Measurements from ENCODE around the gene RTN4RL1.

The RTN4RL1 gene

DNA sequence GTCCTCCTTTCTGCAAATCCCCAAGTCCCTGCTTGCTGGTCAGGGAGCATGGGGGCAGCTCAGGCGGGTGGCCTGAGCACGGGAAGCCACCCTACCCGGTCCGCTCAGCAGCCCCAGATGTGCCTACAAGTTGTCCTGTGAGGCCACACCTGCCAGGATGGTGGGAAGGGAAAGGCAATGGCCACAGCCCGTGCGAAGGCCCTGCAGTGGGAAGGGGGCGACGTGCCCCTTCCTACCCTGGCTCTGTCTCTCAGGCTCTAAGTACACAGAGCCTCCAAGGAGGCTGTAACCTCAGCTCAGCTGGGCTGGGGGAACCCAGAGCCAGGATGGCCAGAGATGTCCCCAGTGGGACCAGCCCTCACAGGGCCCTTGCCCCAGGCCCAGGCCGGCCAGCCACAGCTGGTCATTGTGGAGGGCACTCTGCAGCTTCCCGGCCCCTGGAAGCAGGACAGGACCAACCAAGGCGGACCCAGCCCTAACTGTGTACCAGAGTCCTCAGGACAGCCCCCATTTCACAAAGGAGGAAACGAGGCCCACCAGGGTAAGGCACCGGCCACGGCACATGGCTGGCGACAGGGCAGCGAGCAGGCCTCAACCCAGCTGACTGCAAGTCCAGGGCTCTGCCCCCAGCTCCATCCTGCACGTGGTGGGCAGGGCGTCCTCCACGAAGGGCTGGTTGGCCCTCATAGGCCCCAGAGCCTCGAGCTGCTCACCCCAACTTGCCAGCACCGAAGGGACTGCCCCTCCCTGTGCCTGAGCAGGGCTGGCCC is 82.3 kb downstream of the RTN4RL1 start:
- H3K9ac ChIP-seq (ENCODE audit: low read length in 5 of 5): no peak overlapping the region

DNA sequence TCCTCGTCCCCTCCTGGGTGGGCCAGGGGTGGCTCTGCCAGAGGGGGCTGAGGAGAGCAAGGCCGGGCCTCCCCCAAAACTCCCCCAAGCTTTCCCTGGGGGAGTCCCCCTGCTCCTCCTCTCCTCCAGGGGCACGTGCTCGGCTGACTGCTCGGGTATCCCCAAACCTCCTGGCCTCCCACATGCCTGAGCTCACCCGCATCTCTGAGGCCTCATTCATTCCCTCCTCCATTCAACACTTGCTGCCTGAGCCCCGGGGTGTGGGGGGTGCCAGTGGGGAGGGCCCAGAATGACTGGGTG is 83.1 kb downstream of the RTN4RL1 start:
- H3K27me3 ChIP-seq (ENCODE audit: control insufficient read depth in 5 of 5, insufficient read depth in 4 of 5, low read length in 5 of 5): no peaks in the 10 kb centered on the region
- no peak overlapping the region for H3K9ac ChIP-seq (ENCODE audit: low read length in 5 of 5)
- H3K4me1 ChIP-seq (ENCODE audit: control insufficient read depth in 5 of 5, insufficient read depth in 5 of 5, low read length in 5 of 5): no peaks in the 10 kb centered on the region
- peaks cover 0 to 4% (median 4%) of the 10 kb centered on the region in 5 donors for H3K36me3 ChIP-seq (ENCODE audit: control insufficient read depth in 5 of 5, insufficient read depth in 5 of 5, low read length in 5 of 5)
- H3K4me3 ChIP-seq (ENCODE audit: low read depth in 1 of 5, low read length in 5 of 5): no peak overlapping the region
- H3K27ac ChIP-seq (ENCODE audit: low read depth, low read length): no peak overlapping the region
- H3K9me3 ChIP-seq (ENCODE audit: control insufficient read depth in 5 of 5, low read length in 5 of 5): no peaks in the 10 kb centered on the region

More for the DNA sequence above, 82.3 kb downstream of the RTN4RL1 start:
- Histone ChIP-seq H3K9me3 (ENCODE audit: control insufficient read depth in 5 of 5, low read length in 5 of 5) (no peaks in the 10 kb centered on the region), H3K4me1 (ENCODE audit: control insufficient read depth in 5 of 5, insufficient read depth in 5 of 5, low read length in 5 of 5) (no peaks in the 10 kb centered on the region), H3K27me3 (ENCODE audit: control insufficient read depth in 5 of 5, insufficient read depth in 4 of 5, low read length in 5 of 5) (no peaks in the 10 kb centered on the region), H3K4me3 (ENCODE audit: low read depth in 1 of 5, low read length in 5 of 5) (no peak overlapping the region), H3K36me3 (ENCODE audit: control insufficient read depth in 5 of 5, insufficient read depth in 5 of 5, low read length in 5 of 5) (no peaks in the 10 kb centered on the region), H3K27ac (ENCODE audit: low read depth, low read length) (no peak overlapping the region)

DNA sequence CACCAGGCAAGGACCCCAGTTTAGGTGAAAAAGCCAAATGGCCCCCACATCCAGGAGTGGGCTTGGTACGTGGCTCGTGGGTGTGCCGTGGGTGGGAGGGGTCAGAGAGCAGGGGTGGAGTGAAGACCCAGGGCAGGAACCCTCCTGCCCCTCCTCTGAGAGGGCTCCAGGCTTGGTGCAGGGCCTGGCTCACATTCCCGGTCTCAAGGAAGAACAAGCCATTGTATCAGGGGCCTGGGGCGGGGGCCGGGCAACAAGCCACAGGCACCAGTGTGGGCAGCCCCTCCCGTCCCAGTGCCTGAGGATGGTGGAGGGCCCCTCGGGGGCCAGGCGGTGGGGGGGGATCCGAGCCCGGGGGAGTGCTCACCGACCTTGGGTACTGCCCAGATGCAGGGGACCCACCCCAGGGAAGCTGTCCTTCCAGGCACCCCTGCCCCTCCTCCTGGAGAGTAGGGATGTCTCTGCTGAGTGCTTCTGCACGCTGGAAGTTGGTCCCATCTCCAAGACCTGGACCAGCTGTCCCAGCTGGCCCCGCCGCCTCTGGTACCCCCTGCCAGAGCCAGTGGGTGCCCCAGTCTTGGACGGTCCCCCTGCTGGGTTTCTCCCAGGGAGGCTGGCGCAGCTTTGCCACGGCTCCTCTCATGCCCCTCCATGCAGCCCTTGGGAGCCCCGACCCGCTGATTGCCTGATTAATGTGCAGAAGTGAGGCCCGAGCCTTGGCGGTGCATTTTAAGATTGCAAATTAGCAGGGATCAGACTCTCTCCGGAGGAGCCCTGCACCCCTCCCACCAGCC is 83.7 kb downstream of the RTN4RL1 start:
- Histone ChIP-seq H3K27ac (ENCODE audit: low read depth, low read length) (no peak overlapping the region), H3K9me3 (ENCODE audit: control insufficient read depth in 5 of 5, low read length in 5 of 5) (no peaks in the 10 kb centered on the region), H3K9ac (ENCODE audit: low read length in 5 of 5) (no peak overlapping the region), H3K36me3 (ENCODE audit: control insufficient read depth in 5 of 5, insufficient read depth in 5 of 5, low read length in 5 of 5) (peaks cover 0 to 8% (median 4%) of the 10 kb centered on the region in 5 donors), H3K4me3 (ENCODE audit: low read depth in 1 of 5, low read length in 5 of 5) (no peak overlapping the region), H3K27me3 (ENCODE audit: control insufficient read depth in 5 of 5, insufficient read depth in 4 of 5, low read length in 5 of 5) (no peaks in the 10 kb centered on the region), H3K4me1 (ENCODE audit: control insufficient read depth in 5 of 5, insufficient read depth in 5 of 5, low read length in 5 of 5) (no peaks in the 10 kb centered on the region)

DNA sequence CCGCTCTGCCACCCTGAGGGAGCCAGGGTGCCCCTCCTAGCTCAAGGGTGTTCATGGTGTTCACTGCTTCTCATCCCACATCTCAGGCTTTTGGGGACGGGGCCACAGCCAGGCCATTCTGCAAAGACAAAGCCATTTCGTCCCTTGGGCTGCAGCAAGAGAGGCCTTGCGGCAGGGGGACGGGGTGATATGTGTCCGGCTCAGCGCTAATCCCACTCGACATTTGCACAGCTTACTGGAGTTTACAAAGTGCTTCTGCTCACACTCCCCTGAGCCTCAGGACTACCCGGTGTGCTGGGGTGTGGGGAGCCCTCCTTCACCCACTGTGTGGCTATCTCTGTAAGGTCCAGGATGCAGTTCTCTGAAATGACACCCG is 84.3 kb downstream of the RTN4RL1 start:
- H3K36me3 ChIP-seq (ENCODE audit: control insufficient read depth in 5 of 5, insufficient read depth in 5 of 5, low read length in 5 of 5): peaks cover 0 to 12% (median 6%) of the 10 kb centered on the region in 5 donors
- no peak overlapping the region for H3K4me3 ChIP-seq (ENCODE audit: low read depth in 1 of 5, low read length in 5 of 5)
- no peak overlapping the region for H3K27ac ChIP-seq (ENCODE audit: low read depth, low read length)
- H3K27me3 ChIP-seq (ENCODE audit: control insufficient read depth in 5 of 5, insufficient read depth in 4 of 5, low read length in 5 of 5): no peaks in the 10 kb centered on the region
- no peak overlapping the region for H3K9ac ChIP-seq (ENCODE audit: low read length in 5 of 5)
- H3K9me3 ChIP-seq (ENCODE audit: control insufficient read depth in 5 of 5, low read length in 5 of 5): no peaks in the 10 kb centered on the region
- H3K4me1 ChIP-seq (ENCODE audit: control insufficient read depth in 5 of 5, insufficient read depth in 5 of 5, low read length in 5 of 5): no peaks in the 10 kb centered on the region

DNA sequence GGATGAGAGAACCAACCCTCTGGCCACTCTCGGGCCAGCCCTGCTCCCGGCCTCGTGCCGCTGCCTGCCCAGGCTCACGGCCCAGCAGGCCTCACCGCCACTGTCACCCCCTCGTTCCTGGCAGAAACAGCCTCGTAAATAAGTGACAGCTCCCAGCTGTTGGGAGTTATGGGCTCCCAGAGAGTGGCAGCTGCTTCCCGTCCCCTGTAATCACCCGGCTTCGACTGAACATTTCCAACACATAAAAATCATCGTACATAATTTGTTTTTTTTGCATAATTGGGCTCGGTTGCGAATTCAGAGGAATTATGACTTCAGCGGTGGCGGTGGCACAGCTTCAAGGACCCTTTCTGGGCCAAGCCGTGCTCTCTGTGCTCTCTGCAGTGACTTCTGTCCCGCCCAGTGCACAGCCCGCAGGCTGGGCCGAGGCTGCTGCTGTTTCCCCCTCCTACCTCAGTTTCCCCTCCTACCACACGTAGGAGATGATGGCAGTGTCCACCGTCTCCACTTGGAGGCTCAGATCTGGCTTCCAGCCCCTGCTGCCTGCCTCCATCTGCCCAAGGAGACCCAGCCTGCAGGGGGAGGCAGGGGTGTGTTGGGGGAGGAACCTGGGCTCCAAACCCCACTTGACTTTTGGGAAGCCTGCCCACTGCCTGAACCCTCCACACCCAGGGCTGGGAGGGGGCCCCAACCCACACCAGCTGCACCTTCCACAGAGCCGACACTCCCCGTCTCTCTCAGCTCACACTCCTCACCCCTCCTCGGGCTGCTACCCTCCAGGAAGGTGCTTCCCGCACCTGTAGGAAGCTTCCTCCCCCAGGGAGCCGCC is 84.9 kb downstream of the RTN4RL1 start:
- H3K9ac ChIP-seq (ENCODE audit: low read length in 5 of 5): peak overlapping the region in 1 of 5 donors; percentile 17
- no peaks in the 10 kb centered on the region for H3K27me3 ChIP-seq (ENCODE audit: control insufficient read depth in 5 of 5, insufficient read depth in 4 of 5, low read length in 5 of 5)
- no peaks in the 10 kb centered on the region for H3K4me1 ChIP-seq (ENCODE audit: control insufficient read depth in 5 of 5, insufficient read depth in 5 of 5, low read length in 5 of 5)
- peaks cover 0 to 12% (median 6%) of the 10 kb centered on the region in 5 donors for H3K36me3 ChIP-seq (ENCODE audit: control insufficient read depth in 5 of 5, insufficient read depth in 5 of 5, low read length in 5 of 5)
- H3K4me3 ChIP-seq (ENCODE audit: low read depth in 1 of 5, low read length in 5 of 5): no peak overlapping the region
- no peak overlapping the region for H3K27ac ChIP-seq (ENCODE audit: low read depth, low read length)
- no peaks in the 10 kb centered on the region for H3K9me3 ChIP-seq (ENCODE audit: control insufficient read depth in 5 of 5, low read length in 5 of 5)

DNA sequence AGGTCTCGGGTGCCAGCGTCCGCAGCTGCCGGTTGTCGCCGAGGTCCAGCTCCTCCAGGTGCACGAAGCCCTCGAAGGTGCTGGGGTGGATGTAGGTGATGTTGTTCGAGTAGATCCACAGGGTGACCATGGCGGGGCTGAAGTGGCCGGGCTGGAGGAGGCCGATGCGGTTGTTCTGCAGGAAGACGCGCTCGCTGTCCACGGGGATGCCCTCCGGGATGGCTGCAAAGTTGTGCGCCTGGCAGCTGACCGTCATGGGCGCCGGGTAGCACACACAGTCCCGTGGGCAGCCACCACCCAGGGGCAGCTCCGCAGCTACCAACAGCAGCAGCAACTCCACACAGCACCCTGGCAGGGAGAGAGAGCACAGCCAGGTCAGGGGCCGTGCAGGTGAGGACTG is 87.7 kb downstream of the RTN4RL1 start:
- Histone ChIP-seq H3K36me3 (ENCODE audit: control insufficient read depth in 5 of 5, insufficient read depth in 5 of 5, low read length in 5 of 5) (peaks cover 0 to 12% (median 6%) of the 10 kb centered on the region in 5 donors), H3K4me1 (ENCODE audit: control insufficient read depth in 5 of 5, insufficient read depth in 5 of 5, low read length in 5 of 5) (peaks cover 0 to under 1% (median 0%) of the 10 kb centered on the region in 5 donors)

DNA sequence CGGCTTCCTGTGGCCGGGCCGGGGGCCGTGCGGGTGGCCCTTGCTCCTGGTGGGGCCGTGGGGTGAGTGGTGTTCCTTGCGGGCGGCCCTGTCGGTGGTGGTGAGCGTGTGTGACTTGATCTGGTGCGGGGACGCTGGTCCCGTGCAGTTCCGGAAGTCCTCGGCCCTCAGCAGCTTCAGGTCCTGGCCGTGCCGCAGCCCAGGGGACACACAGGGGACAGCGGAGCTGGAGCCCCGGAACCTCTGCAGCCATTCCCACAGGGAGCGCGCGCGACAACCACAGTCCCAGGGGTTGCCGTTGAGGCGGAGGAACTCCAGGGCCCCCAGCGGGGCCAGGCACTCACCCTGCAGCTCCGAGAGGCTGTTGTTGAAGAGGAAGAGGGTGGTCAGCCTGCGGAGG is 88.4 kb downstream of the RTN4RL1 start:
- no peak overlapping the region for H3K9ac ChIP-seq (ENCODE audit: low read length in 5 of 5)
- H3K27ac ChIP-seq (ENCODE audit: low read depth, low read length): no peak overlapping the region
- peaks cover 0 to 6% (median 3%) of the 10 kb centered on the region in 5 donors for H3K4me1 ChIP-seq (ENCODE audit: control insufficient read depth in 5 of 5, insufficient read depth in 5 of 5, low read length in 5 of 5)
- no peak overlapping the region for H3K4me3 ChIP-seq (ENCODE audit: low read depth in 1 of 5, low read length in 5 of 5)
- no peaks in the 10 kb centered on the region for H3K9me3 ChIP-seq (ENCODE audit: control insufficient read depth in 5 of 5, low read length in 5 of 5)
- no peaks in the 10 kb centered on the region for H3K27me3 ChIP-seq (ENCODE audit: control insufficient read depth in 5 of 5, insufficient read depth in 4 of 5, low read length in 5 of 5)
- H3K36me3 ChIP-seq (ENCODE audit: control insufficient read depth in 5 of 5, insufficient read depth in 5 of 5, low read length in 5 of 5): peaks cover 0 to 12% (median 6%) of the 10 kb centered on the region in 5 donors

More for the DNA sequence above, 87.7 kb downstream of the RTN4RL1 start:
- Histone ChIP-seq H3K27ac (ENCODE audit: low read depth, low read length) (no peak overlapping the region), H3K4me3 (ENCODE audit: low read depth in 1 of 5, low read length in 5 of 5) (no peak overlapping the region), H3K9ac (ENCODE audit: low read length in 5 of 5) (no peak overlapping the region), H3K27me3 (ENCODE audit: control insufficient read depth in 5 of 5, insufficient read depth in 4 of 5, low read length in 5 of 5) (no peaks in the 10 kb centered on the region), H3K9me3 (ENCODE audit: control insufficient read depth in 5 of 5, low read length in 5 of 5) (no peaks in the 10 kb centered on the region)

DNA sequence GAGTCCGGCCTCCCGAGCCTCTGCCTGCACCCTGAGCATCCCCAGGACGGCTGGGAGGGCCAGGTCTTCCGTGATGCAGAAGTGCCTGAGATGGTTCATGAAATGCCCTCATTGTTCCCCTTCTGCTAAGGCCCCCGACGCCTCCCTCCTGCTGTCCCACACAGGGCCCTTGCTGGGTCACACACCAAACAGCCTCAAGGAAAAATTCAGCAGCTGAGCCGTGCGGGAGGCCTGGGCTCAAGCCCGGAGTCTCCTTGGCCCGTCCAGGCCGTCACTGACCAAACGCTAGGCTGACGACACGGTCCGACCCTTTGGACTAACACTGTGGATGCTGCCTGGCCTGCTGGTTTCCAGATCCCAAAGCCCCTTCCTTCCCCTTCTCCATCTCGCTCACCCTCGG is 90.2 kb downstream of the RTN4RL1 start:
- no peaks in the 10 kb centered on the region for H3K27me3 ChIP-seq (ENCODE audit: control insufficient read depth in 5 of 5, insufficient read depth in 4 of 5, low read length in 5 of 5)
- no peak overlapping the region for H3K27ac ChIP-seq (ENCODE audit: low read depth, low read length)
- no peak overlapping the region for H3K4me3 ChIP-seq (ENCODE audit: low read depth in 1 of 5, low read length in 5 of 5)
- peaks cover 0 to 6% (median 5%) of the 10 kb centered on the region in 5 donors for H3K4me1 ChIP-seq (ENCODE audit: control insufficient read depth in 5 of 5, insufficient read depth in 5 of 5, low read length in 5 of 5)
- H3K36me3 ChIP-seq (ENCODE audit: control insufficient read depth in 5 of 5, insufficient read depth in 5 of 5, low read length in 5 of 5): peaks cover 0 to 12% (median 6%) of the 10 kb centered on the region in 5 donors
- no peak overlapping the region for H3K9ac ChIP-seq (ENCODE audit: low read length in 5 of 5)
- H3K9me3 ChIP-seq (ENCODE audit: control insufficient read depth in 5 of 5, low read length in 5 of 5): no peaks in the 10 kb centered on the region

DNA sequence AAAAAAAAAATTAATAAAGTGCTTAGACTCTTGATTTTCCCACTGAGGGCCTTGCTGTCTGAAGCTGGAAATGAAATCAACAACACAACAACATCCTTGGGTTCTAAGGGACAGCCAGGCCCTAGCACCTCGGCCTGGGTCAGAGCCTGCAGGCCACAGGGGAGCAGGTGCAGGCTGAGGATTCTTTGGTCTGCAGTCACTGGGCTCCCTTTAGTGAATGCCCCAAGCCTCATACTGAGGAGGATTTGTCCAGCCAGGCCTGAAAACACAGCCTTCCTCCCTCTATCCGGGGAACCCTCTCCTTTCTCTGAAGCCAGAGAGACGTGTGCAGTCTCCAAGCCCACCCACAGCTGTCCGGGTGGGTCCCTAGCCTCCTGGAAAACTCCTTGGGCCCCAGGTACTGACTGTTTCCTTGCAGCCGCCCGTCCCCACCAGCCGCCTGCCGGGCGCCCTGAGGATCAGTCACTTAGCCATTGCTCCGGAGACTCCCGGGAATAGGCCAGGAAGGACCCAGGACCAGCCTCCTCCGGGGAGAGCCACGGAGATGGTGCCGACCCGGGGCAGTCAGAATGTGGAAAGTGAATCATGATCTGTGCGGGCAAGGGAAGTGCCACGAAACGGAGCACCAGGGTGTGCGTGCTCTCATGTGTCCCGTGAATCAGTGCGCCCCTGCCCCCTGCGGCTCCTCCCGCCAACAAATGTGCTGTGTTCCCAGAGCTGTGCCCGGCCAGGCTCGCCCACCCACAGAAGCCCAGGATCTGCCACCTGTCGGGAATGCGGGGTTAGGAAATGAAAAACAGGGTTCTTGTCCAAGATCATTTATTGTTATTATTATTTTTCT is 91.0 kb downstream of the RTN4RL1 start:
- no peaks in the 10 kb centered on the region for H3K9me3 ChIP-seq (ENCODE audit: control insufficient read depth in 5 of 5, low read length in 5 of 5)
- H3K9ac ChIP-seq (ENCODE audit: low read length in 5 of 5): no peak overlapping the region
- H3K27me3 ChIP-seq (ENCODE audit: control insufficient read depth in 5 of 5, insufficient read depth in 4 of 5, low read length in 5 of 5): no peaks in the 10 kb centered on the region
- no peak overlapping the region for H3K4me3 ChIP-seq (ENCODE audit: low read depth in 1 of 5, low read length in 5 of 5)
- H3K36me3 ChIP-seq (ENCODE audit: control insufficient read depth in 5 of 5, insufficient read depth in 5 of 5, low read length in 5 of 5): peaks cover 0 to 12% (median 6%) of the 10 kb centered on the region in 5 donors
- H3K4me1 ChIP-seq (ENCODE audit: control insufficient read depth in 5 of 5, insufficient read depth in 5 of 5, low read length in 5 of 5): peaks cover 0 to 8% (median 5%) of the 10 kb centered on the region in 5 donors
- no peak overlapping the region for H3K27ac ChIP-seq (ENCODE audit: low read depth, low read length)
